UCSD-AML1 (cell line): Measurements from ENCODE around the gene KIAA1217.
"Not testable (repeated sequence)": the region's sequence is repeated elsewhere in the genome, so short reads cannot be mapped to it uniquely, and the experiment has no call there.

Experiments
- DNase-seq: peaks from one replicate; lab custom pipeline; 2025; ENCODE audit not compliant: unreplicated experiment; lab: John Stamatoyannopoulos, UW

The KIAA1217 gene

DNA sequence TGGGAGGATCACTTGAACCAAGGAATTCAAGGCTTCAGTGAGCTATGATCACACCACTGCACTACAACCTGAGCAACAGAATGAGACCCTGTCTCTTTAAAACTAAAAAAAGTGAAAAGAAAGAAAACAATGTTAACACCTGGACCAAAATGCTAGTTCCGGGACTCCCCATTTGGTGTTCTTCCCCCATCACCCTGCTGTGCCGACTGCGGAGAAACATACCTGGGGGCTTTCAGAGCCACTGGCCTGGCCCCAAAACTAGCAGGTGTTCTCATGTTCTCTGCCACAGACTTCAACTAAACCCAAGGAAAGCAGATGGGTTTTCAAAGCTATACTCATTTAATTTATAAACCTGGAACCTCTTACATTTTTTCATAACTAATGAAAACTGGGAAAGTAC lies 250.9 kb downstream of the KIAA1217 start:
- DNase-seq = no peak

DNA sequence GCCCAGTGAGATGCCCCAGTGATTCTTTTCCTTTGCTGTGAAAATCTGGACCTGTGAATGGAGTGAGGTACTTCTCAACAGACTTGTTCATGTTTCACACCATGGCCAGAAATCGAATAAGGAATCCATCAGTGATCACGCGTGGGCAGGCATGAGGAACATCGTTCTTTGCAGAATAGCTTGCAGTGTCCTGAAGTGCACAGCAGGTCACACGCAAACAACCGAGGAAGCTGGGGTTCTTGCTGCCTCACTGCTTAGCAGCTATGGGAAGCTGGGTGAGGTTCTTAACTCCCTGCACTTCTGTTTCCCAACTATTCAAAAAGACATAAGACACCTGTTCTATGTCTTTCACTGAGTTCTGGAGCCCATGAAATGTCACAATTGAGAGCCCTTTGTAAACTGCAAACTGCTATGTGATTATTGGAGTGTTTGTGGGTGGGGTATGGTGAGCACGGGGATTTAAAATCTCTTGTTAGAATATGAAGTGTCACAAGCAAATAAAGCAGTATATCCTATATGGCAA lies 253.4 kb downstream of the KIAA1217 start:
- DNase-seq = no peak

DNA sequence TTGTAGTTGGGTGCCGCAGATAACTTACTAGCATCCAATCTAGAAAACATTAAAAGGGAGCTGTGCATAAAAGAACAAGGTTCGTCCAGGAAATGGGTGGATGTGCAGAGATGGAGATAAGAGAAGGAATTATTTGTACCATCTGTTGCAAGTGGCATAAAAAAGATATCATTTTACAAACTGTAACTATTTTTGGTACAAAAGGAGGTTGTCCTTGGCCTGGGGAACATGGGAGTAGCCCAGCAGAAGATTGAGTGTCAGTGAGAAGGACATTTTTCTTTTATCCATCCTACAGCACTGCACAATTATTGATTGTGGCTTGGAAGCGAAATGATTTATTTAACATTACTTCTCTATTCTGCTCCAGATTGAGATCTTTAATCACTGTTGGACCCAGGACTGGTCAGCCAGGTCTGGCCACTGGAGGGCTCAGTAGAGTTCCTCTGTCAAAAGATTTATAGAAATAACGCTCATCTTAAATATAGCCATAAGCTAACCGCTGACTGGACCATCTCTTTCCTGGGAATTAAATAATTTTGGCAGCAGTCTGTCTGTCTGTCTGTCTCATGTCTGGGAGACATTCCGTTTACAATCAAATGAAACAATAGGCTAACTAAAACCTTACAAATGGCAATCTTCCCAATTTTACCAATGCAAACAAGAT lies 254.1 kb downstream of the KIAA1217 start:
- DNase-seq = no peak

DNA sequence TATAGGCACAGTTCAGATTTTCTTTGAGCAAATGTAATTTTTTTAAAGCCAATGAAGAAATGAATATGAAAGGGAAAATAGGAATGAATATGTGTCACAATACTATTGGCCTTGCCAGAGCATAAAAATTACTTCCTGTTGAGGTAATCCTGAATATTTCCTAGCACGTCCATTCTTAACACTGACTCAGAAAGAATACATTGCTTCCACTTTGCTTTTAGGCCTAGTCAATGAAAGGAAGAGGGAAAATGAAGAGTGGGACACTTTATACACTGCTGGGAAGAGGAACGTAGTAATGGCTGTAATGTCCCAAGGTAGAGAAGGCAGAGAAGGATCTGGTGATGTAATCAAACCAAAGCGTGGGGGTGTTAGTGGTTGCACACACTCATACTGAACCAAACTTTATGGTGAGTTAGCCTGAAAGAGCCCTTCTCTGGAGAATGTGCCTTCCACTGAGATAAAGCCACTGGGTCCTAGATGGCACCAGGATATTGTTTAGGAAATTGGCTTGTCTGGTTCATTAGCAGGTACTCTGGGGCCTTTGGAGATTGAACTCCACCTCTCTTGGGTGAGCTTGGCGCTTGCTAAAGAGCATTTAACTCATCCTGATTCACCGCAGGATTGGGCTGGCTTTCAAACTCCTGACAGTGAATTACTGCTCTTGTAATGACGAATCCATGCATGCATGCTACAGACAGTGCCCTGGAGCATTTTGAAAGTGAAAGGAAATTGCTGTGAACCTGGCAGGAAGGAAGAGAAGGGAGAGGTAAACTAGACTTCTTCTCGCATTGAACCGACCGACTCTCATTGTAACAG lies 254.9 kb downstream of the KIAA1217 start:
- no peak for DNase-seq

DNA sequence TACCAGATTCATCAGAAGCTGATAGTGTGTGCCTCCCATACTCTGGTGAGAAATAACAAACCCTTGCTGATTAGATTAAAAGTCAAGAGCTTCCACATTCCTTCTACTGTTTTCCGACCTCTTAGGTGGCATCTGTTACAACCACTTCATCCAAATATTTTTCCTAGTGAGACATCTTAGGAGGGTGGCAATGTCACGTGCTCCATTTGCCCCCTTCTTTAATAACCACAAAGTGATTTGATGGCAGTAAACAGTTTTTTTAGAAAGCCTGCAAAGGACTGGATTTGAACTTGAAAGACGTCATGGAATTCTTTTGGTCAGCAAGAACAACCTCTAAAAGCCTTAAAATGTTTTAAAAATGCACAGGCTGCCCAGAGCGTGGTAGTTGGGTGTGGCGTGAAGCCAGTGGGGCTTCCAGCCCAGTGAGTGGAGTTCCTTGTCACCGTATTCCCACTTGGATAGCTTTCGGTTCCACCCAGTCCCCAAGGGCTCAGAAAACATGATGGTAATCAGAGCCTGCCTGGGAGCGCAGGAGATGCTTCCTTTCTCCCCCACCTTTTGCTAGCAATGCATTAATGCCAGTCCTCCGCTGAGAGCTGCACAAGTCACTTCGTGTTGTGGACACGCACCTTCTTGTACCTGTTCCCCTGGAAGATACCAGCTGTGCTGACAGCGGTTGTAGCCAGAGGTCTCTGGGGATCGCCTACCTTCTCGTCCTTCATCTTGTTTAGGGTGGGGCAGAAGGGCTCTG lies 256.4 kb downstream of the KIAA1217 start:
- DNase-seq = no peak

DNA sequence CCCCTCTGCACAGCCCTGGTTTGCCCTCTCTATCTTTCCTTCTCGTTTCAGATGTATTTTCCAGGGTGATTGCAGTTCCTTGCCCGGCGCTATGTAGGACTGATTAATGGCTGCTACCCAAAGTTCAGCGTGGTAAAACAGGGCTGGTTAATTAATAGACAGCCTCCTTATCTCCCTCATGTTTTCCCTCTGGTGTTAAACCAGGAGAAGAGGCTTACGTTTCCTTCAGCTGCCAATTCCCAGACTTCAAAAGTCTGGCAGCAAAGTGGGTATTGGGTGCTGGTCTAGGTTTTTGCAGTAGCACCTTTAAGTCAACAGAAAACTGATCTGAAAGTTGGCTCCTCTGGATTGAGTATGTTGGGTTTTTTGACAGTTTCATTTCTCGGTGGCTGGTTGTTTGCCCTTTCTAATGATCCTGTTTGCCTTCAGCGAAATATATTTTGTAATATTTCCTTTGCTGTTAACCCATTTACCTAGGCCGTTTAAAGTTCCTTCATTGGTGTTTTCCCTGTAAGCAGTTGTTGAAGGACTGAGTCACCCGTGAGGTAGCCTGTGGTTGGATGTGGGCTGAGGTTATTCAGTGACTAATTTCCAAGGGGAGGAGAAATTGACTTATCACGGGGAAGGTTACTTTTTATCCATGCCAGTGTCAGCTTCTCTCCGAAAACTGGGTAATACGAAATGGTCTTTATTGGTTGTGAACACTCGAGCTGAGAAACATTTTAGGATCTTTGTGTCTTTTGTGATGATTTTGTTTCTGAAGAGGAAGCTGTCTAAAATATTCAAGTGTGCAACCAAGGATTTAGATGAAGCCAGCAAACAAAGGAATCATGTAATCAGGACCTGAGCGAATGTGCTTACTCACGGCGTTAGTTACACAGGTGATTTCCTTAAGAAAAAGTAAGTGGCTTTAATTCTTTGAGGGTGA lies 257.2 kb downstream of the KIAA1217 start:
- peak; percentile 24 for DNase-seq

DNA sequence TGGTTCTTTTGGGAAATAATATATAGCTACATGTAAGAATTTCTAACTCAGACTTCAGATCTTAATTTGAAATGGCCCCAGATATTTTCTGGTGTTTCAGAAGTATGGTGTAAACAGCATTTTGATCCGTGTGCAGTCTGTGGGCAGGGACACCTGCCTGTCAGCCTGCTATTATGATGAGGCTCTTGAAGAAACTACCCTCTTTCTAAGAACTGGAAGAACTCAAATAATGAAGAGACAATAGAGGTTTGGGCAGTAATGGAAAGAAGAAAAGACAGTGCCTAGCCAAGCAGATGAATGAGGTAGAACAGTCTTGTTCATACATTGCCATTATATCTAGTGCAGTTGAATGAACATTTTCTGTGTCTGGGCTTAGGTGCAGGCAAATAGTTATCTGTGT lies 258.2 kb downstream of the KIAA1217 start:
- DNase-seq = no peak

DNA sequence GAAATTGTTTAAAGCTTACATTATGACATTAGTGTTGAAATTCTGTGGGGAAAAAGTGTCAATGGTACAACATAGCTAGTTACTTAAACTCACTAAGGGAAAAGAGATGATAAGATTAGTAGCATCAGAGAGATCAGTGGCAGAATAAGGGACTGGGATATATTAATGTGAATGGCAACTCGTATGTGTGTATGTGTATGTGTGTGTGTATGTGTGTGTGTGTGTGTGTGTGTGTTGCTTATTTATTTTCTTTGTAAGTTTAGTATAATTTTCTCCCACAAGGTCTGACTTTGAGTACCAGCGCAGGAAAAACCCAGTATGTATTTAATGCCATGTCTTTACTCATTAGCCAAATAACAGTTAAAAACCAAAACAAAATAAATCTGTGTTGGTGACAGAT lies 258.7 kb downstream of the KIAA1217 start:
- no peak for DNase-seq

DNA sequence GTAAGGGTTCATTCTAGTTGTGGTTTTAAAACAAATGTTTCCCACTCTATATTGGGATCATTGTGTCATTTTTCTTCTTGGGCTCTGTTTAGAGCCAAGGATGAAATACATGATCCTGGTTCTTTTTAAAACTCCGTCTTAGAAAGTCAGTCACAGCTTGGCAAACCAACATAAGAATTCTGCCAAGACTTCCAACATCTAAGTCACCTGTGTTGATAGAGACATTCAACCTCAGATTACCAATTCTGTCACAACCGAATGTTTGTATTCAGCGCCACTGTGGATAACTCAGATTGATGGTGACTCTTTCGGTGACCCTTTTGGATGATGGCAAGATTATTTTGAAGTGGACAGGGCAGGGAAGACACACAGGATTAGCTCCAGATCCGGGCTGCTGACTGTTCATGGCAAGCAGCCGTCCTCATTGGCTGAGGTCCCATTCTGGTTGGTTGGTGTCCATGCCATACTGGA lies 259.4 kb downstream of the KIAA1217 start:
- DNase-seq = no peak

DNA sequence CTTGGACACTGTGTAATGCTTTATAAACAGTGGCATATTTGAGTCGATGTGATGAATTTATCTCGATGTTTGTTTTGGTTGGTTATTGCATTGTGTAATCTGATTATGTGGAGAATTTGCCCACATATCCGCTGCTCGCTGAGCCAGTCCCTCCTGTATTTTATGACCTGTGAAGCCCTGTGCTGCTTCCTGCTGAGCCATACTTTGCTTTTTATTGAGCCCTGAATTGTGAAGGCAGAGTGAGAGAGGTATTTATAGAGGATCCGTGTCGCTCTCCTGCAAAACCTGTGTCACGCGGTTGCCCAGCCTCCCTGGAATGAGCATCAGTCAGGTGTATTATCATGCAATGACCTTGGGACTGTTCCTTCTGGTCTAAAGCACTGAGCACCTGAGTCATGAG lies 261.1 kb downstream of the KIAA1217 start:
- DNase-seq = no peak

DNA sequence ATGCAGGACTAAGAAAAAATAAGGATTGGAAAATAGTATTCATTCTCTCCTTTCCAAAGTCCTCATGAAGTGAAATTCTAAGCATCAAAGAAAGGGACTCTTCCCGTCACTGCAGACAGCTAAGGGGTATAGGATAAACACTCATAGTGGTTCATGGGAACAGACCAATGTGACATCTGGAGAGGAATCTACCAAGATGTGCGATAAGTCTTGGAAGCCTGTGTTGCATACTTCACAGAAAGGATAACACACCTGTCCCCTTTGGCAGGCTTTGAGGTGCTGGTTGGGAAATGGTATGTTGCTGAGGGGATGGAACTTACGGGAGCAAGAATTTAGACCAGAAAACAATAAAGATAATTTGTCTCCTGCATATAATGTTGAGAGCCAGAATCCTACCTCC lies 266.7 kb downstream of the KIAA1217 start:
- no peak for DNase-seq

DNA sequence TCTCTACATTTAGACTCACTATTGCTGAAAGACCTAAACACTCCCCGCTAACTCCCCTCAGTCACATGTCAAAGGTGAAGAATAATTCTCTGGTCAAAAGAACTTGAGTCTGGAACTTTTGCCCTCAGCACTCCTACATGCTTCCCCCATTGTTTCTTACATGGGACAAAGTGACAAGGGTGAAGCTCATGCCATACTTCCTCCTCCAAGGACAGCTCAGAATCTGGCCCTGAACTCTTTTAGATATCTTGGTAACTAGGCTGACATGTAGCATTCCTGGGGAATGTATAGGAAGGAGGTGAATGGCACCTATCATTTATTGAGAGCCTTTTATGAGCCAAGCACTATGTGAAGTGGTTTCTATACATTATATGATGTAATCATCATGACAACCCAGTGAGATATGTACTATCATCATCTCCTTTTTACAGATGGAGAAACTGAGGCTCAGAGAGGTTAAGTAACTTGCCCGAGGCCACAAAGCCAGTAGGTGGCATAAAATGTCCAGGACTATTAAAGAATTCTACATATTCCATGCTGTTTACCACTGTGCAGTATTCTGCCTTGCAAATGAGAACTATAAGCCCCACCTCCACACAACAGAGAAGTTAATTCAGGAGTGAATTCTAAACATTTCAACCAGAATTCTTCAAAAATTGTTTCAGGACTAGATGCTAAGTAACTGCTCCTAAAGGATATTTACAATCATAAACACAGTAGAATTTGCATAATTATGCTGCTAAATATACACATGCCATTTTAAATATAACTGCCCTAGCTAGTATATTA lies 268.2 kb downstream of the KIAA1217 start:
- DNase-seq = no peak

DNA sequence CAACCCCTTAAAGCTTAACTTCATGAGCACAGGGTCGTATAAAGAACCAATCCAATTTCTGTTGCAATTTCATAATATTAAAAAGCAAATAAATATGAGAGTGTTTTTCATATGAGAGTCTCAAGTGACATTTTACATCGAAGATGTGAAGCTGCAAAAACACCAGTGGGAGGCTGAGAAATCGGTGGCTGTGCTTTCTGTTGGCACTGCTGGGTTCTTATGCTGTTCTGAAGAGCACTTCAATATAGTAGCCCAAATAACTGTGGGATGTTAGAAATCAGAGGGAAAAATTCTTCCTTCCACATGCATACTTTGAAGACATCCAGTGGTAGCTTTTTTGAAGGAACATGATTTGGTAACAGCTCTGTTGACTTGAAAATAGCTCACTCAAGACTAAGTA lies 269.0 kb downstream of the KIAA1217 start:
- no peak for DNase-seq

DNA sequence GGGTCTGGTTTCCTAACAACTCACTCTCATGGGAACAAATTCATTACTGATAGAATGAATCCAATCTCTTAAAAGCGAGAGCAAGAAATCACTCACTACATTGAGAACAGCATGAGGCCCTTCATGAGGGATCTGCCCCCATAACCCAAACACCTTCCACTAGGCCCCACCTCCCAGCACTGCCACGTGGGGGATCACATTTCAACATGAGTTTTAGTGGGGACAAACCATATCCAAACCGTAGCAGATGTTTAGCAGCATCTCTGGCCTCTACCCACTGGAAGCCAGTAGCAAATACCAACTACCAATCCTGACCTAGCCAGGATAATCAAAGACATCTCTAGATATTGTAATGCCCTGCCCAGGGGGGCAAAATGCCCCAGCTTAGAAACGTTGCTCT lies 270.9 kb downstream of the KIAA1217 start:
- no peak for DNase-seq

DNA sequence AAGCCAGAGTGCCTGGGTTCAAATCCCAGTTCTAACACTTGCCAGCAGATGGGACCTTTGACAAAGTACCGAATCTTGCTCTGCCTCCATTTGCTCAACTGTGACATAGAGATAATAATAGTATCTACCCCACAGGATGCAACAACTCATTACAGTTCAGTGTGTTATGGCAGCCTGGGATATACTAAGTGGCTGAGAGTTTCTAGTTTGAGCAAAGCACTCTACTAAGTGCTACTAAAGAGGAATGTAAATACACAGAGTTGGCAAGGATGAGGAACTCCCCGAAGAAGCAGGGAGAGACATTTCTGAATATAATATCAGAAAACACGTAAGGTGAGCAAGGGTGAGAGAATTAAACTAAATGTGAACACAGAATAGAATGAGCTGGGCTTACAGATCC lies 271.5 kb downstream of the KIAA1217 start:
- no peak for DNase-seq

DNA sequence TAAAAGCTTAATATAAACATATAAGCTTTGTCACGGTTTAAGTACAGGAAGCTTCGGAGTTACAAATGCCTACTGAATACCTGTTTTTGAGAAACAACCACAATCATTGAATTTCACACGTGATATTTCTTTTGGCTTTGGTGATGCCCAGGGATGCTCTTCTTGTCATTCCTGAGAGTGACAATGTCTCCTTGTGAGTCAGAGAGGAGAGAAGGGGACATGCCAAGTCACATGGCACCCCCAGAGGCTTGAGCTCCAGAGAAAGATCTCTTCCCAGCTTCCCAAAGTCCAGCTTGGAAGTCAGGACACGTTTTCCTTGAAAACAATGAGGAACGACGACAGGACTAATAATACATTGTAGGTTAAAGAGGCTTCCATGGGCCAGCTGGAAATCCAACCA lies 272.3 kb downstream of the KIAA1217 start:
- no peak for DNase-seq

DNA sequence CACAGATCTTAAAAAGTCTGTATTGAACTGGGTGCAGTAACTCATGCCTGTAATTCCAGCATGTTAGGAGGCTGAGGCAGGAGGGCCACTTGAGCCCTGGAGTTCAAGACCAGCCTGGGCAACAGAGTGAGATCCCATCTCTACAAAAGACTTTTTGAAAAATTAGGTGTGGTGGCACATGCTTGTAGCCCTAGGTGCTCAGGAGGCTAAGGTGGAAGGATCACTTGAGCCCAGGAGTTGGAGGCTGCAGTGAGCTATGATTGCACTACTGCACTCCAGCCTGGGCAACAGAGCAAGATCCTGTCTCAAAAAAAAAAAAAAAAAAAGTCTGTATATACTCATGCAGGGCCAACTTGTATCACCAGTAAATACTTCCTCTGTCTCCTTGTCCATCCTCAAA lies 273.8 kb downstream of the KIAA1217 start:
- DNase-seq = not testable (repeated sequence)

DNA sequence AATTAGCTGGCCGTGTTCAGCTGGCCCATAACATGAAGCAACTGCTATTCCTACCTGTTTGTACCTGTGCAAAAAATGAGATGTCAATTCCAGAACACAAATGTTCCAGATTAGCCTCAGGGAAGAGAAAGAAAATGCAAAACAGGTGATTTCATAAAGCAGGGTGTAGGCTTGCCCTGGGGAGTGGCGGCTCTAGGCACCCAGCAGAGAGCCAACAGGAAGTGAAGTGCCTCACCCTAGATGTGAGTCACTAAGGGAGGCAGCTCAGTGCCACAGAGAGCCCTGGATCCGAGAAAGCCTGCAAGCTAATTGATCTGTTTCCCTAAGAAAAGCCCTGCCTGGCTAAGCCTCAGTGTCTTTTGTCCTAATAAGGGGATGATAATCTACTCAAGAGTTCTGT lies 274.8 kb downstream of the KIAA1217 start:
- DNase-seq = peak; percentile 13

DNA sequence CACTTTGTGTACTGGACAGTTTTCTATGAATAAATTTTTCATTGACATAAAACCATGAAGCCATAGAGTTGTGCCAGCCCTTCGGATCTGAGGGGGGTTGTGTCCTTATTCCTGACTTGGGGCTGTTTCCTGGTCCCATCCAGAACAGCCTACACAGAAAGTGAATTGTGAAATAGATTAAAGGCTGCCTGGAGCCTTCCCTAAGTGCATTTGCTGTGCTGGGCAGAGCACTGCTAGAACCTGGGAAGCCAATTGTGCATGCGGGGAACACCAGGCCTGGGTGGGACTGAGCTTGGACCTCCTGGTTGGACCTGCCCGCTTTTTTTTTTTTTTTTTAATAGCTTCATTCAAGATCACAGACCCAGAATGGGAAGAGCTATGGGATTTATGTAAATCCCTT lies 275.8 kb downstream of the KIAA1217 start:
- no peak for DNase-seq

DNA sequence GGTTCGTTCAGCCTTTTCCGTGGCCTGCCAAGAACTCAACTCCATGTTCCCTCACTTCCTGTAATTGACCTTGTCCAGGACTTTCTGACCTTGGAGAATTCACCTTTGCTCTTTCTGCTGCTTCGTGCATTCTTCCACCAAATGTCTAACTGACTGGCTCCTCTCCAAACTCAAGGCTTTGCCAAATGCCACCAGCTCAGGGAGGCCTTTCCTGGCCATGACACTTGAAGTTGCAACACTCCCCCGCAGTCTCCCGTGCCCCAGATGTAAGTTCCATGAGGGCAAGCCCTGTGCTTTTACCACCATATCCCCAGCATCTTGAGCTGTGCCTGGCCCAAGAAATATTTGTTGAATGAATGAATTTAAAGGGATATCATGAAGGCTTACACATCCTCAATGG lies 276.4 kb downstream of the KIAA1217 start:
- DNase-seq = no peak
